ENCODE data around the gene ZC3H18.
"Not testable (repeated sequence)": the region's sequence is repeated elsewhere in the genome, so short reads cannot be mapped to it uniquely, and the experiment has no call there.

Gene ZC3H18

GRCh38 chr16:88654363-88655052 is 84.3 kb downstream of the ZC3H18 start:
- DNase-seq (ENCODE audit: low spot score), result no peak

GRCh38 chr16:88655053-88655732 is 85.0 kb downstream of the ZC3H18 start:
- no peak for DNase-seq (ENCODE audit: low spot score)

- DNase-seq (ENCODE audit: low spot score), result no peak
Observed at GRCh38 chr16:88655733-88656281, 85.6 kb downstream of the ZC3H18 start.

- DNase-seq (ENCODE audit: low spot score), result no peak
Observed at GRCh38 chr16:88656291-88656980, 86.2 kb downstream of the ZC3H18 start.

- DNase-seq (ENCODE audit: low spot score), result no peak
Observed at GRCh38 chr16:88657371-88657770, 87.2 kb downstream of the ZC3H18 start.

- DNase-seq (ENCODE audit: low spot score), result no peak
Observed at GRCh38 chr16:88658714-88659113, 88.5 kb downstream of the ZC3H18 start.

- no peak for DNase-seq (ENCODE audit: low spot score)
Observed at GRCh38 chr16:88659160-88659559, 89.0 kb downstream of the ZC3H18 start.

GRCh38 chr16:88661468-88661867 is 91.3 kb downstream of the ZC3H18 start:
- no peak for DNase-seq (ENCODE audit: low spot score)

- no peak for DNase-seq (ENCODE audit: low spot score)
Observed at GRCh38 chr16:88662222-88662842, 92.1 kb downstream of the ZC3H18 start.

- DNase-seq (ENCODE audit: low spot score), result peak; percentile 100
Observed at GRCh38 chr16:88662843-88663606, 92.8 kb downstream of the ZC3H18 start, which contains the start of gene MVD. MVD (minus strand) TSS chr16:88663091; CDS start chr16:88663080, 11 bp downstream.

GRCh38 chr16:88665148-88665547 is 94.9 kb downstream of the ZC3H18 start:
- no peak for DNase-seq (ENCODE audit: low spot score)

GRCh38 chr16:88665570-88665969 is 95.4 kb downstream of the ZC3H18 start:
- DNase-seq (ENCODE audit: low spot score), result no peak

GRCh38 chr16:88667461-88667860 is 97.3 kb downstream of the ZC3H18 start:
- no peak for DNase-seq (ENCODE audit: low spot score)

GRCh38 chr16:88669493-88669892 is 99.3 kb downstream of the ZC3H18 start:
- DNase-seq (ENCODE audit: low spot score), result not testable (repeated sequence)

- peak; percentile 47 for DNase-seq (ENCODE audit: low spot score)
Observed at GRCh38 chr16:88669980-88670379, 99.8 kb downstream of the ZC3H18 start.

GRCh38 chr16:88671806-88672205 is 101.6 kb downstream of the ZC3H18 start:
- no peak for DNase-seq (ENCODE audit: low spot score)

- no peak for DNase-seq (ENCODE audit: low spot score)
Observed at GRCh38 chr16:88672776-88673175, 102.6 kb downstream of the ZC3H18 start.

- DNase-seq (ENCODE audit: low spot score), result no peak
Observed at GRCh38 chr16:88673716-88674379, 103.6 kb downstream of the ZC3H18 start.

- DNase-seq (ENCODE audit: low spot score), result no peak
Observed at GRCh38 chr16:88676502-88677242, 106.5 kb downstream of the ZC3H18 start.

GRCh38 chr16:88677721-88678120 is 107.5 kb downstream of the ZC3H18 start:
- DNase-seq (ENCODE audit: low spot score), result no peak
